ENCODE results near the gene MAP4K3. TPM values are rescaled to one million over a fixed set of nuclear protein-coding genes. Genes with fewer than 3 reads are reported as not detected.

MAP4K3 gene
- total and polyA plus RNA-seq, 10 of the 15 experiments (the other 5 are each of a cell fraction or from before 2014, with no cell fraction given) = 0.04 to 0.95 (median 0.21) TPM; not detected in 1

DNA sequence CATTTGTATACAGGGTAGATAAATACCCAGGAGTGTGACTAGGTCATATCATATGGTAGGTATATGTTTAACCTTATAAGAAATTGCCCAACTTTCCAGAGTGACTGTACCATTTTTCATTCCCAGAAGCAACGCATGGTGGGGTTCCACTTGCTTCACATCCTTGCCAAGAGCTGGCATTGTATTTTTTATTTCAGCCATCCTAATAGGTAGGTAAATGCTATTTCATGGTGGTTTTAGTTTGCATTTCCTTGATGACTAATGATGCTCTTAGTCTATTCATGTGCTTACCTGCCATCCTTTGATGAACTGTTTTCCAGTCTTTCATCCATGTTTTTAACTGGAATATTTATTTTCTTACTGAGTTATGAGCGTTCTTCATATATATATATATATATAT, 51.9 kb downstream of the MAP4K3 start:
- H4K20me1 ChIP-seq (ENCODE audit: control insufficient read depth, insufficient read depth) = no peaks in the 10 kb centered on the region
- no peaks in the 10 kb centered on the region for H3K36me3 ChIP-seq (ENCODE audit: control insufficient read depth in 2 of 2, insufficient read depth in 2 of 2, low read length in 1 of 2)
- ChIA-PET POLR2A (no interaction called here), CTCF (no interaction called here), RAD21 (ENCODE audit: unreplicated experiment) (interaction anchor here (0.6 kb wide), 1 partner anchor 336 kb away, joined by 3 read pairs; no protein-coding TSS in a partner anchor), SMC1A (ENCODE audit: uncharacterized antibody, unreplicated experiment) (no interaction called here)
- FAIRE-seq (no peak), DNase-seq (ENCODE audit: low read depth, low spot score) (no peak), ATAC-seq (no peak)
- H3K9ac ChIP-seq (ENCODE audit: control insufficient read depth, insufficient read depth, low read length) = no peak overlapping the region
- TF ChIP-seq ZSCAN29 (IDR thresholded peaks at IDR 0.05) (no peak), RCOR1 (conservative IDR thresholded peaks at IDR 0.05; ENCODE audit: low read depth, low read length) (no peak), KLF5 (IDR thresholded peaks at IDR 0.05; ENCODE audit: partially characterized antibody) (no peak), BHLHE40 (IDR thresholded peaks at IDR 0.05; ENCODE audit: borderline replicate concordance in 1 of 2, low read depth in 2 of 2, low read length in 1 of 2) (no peak), ESRRA (IDR thresholded peaks at IDR 0.05; ENCODE audit: low read length) (no peak), BRCA1 (IDR thresholded peaks at IDR 0.05; ENCODE audit: low read depth, low read length) (no peak), IKZF1 (conservative IDR thresholded peaks at IDR 0.05) (no peak), SREBF2 (IDR thresholded peaks at IDR 0.05; ENCODE audit: low read length) (no peak), NFYB (IDR thresholded peaks at IDR 0.05; ENCODE audit: insufficient read depth, low read depth, low read length) (no peak), ZNF207 (IDR thresholded peaks at IDR 0.05; ENCODE audit: borderline replicate concordance) (no peak), RBBP5 (conservative IDR thresholded peaks at IDR 0.05) (no peak), KAT2A (conservative IDR thresholded peaks at IDR 0.05; ENCODE audit: control insufficient read depth, low read depth, low read length) (no peak), CBX5 (IDR thresholded peaks at IDR 0.05; ENCODE audit: low read depth) (no peak), SREBF1 (IDR thresholded peaks at IDR 0.05; ENCODE audit: low read length) (no peak)
- TF ChIP-seq, protein P1, sequence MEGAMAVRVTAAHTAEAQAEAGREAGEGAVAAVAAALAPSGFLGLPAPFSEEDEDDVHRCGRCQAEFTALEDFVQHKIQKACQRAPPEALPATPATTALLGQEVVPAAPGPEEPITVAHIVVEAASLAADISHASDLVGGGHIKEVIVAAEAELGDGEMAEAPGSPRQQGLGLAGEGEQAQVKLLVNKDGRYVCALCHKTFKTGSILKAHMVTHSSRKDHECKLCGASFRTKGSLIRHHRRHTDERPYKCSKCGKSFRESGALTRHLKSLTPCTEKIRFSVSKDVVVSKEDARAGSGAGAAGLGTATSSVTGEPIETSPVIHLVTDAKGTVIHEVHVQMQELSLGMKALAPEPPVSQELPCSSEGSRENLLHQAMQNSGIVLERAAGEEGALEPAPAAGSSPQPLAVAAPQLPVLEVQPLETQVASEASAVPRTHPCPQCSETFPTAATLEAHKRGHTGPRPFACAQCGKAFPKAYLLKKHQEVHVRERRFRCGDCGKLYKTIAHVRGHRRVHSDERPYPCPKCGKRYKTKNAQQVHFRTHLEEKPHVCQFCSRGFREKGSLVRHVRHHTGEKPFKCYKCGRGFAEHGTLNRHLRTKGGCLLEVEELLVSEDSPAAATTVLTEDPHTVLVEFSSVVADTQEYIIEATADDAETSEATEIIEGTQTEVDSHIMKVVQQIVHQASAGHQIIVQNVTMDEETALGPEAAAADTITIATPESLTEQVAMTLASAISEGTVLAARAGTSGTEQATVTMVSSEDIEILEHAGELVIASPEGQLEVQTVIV (IDR thresholded peaks at IDR 0.05; ENCODE audit: borderline replicate concordance, partially characterized antibody) = no peak
- TF ChIP-seq, protein P2, sequence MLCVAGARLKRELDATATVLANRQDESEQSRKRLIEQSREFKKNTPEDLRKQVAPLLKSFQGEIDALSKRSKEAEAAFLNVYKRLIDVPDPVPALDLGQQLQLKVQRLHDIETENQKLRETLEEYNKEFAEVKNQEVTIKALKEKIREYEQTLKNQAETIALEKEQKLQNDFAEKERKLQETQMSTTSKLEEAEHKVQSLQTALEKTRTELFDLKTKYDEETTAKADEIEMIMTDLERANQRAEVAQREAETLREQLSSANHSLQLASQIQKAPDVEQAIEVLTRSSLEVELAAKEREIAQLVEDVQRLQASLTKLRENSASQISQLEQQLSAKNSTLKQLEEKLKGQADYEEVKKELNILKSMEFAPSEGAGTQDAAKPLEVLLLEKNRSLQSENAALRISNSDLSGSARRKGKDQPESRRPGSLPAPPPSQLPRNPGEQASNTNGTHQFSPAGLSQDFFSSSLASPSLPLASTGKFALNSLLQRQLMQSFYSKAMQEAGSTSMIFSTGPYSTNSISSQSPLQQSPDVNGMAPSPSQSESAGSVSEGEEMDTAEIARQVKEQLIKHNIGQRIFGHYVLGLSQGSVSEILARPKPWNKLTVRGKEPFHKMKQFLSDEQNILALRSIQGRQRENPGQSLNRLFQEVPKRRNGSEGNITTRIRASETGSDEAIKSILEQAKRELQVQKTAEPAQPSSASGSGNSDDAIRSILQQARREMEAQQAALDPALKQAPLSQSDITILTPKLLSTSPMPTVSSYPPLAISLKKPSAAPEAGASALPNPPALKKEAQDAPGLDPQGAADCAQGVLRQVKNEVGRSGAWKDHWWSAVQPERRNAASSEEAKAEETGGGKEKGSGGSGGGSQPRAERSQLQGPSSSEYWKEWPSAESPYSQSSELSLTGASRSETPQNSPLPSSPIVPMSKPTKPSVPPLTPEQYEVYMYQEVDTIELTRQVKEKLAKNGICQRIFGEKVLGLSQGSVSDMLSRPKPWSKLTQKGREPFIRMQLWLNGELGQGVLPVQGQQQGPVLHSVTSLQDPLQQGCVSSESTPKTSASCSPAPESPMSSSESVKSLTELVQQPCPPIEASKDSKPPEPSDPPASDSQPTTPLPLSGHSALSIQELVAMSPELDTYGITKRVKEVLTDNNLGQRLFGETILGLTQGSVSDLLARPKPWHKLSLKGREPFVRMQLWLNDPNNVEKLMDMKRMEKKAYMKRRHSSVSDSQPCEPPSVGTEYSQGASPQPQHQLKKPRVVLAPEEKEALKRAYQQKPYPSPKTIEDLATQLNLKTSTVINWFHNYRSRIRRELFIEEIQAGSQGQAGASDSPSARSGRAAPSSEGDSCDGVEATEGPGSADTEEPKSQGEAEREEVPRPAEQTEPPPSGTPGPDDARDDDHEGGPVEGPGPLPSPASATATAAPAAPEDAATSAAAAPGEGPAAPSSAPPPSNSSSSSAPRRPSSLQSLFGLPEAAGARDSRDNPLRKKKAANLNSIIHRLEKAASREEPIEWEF (IDR thresholded peaks at IDR 0.05; ENCODE audit: insufficient replicate concordance, low read depth, low read length) = no peak
- H3K4me3 ChIP-seq = no peak overlapping the region
- H3K79me2 ChIP-seq (ENCODE audit: control insufficient read depth, insufficient read depth, low read length) = no peaks in the 10 kb centered on the region
- no TSS peak for BruUV-seq (replicated peaks)
- H3K9me3 ChIP-seq (replicated peaks; ENCODE audit: control insufficient read depth, insufficient read depth, low read length) = no peaks in the 10 kb centered on the region; the same call in 2 of the 3 replicates
- no peak overlapping the region for H2AFZ ChIP-seq (ENCODE audit: control insufficient read depth, low read depth, low read length)
- in situ Hi-C loops (cut with MboI) (loop anchor here (10.0 kb wide), 1 partner anchor 340 kb away; no protein-coding TSS in a partner anchor), intact Hi-C loops (cut with micrococcal nuclease; ENCODE audit: unreplicated experiment) (no loop called here)
- no peaks in the 10 kb centered on the region for H3K4me1 ChIP-seq (ENCODE audit: control insufficient read depth, insufficient read depth, low read length)
- no peak overlapping the region for H3K27ac ChIP-seq (ENCODE audit: control insufficient read depth, insufficient read depth)
- 100% methylated on average over 2 of the region's 2 CpGs for WGBS (ENCODE audit: insufficient coverage, insufficient replicate concordance, low lambda C conversion rate, missing lambda C conversion rate)
- H3K4me2 ChIP-seq (ENCODE audit: control insufficient read depth, insufficient read depth) = no peak overlapping the region
- H3K27me3 ChIP-seq (replicated peaks in 1 of 2; ENCODE audit: control insufficient read depth in 2 of 2, insufficient read depth in 2 of 2, low read length in 1 of 2) = no peaks in the 10 kb centered on the region
